GM19328 (cell line): ENCODE data around the gene EHMT2.
"Not testable (repeated sequence)": the region's sequence is repeated elsewhere in the genome, so short reads cannot be mapped to it uniquely, and the experiment has no call there.

Experiments
- ATAC-seq: cut with Tn5 transposase; IDR thresholded peaks from one replicate; pipeline ENCODE4 v1.9.1; 2021; ENCODE audit warnings: mild to moderate bottlenecking, moderate library complexity; ENCODE audit not compliant: unreplicated experiment

Gene EHMT2

GRCh38 chr6:31897612-31898382 lies at the start of gene EHMT2:
Gene EHMT2 (minus strand): TSS chr6:31897698. CDS start chr6:31897677, 21 bp downstream.
- peak; percentile 48 for ATAC-seq

- ATAC-seq: no peak
Measured at GRCh38 chr6:31947070-31947675, 49.7 kb upstream of the EHMT2 start.

- ATAC-seq: no peak
Measured at GRCh38 chr6:31946370-31946885, 48.9 kb upstream of the EHMT2 start.

- no peak for ATAC-seq
Measured at GRCh38 chr6:31945507-31946369, 48.2 kb upstream of the EHMT2 start, which contains the start of gene CFB. Gene CFB (plus strand): TSS chr6:31946095. CDS start chr6:31946222, 127 bp downstream.

GRCh38 chr6:31945154-31945506 lies 47.6 kb upstream of the EHMT2 start:
- no peak for ATAC-seq

GRCh38 chr6:31943742-31944141 lies 46.2 kb upstream of the EHMT2 start:
- no peak for ATAC-seq

GRCh38 chr6:31940256-31940664 lies 42.8 kb upstream of the EHMT2 start:
- no peak for ATAC-seq

GRCh38 chr6:31935823-31936222 lies 38.3 kb upstream of the EHMT2 start:
- no peak for ATAC-seq

- no peak for ATAC-seq
Measured at GRCh38 chr6:31935021-31935420, 37.5 kb upstream of the EHMT2 start.

- no peak for ATAC-seq
Measured at GRCh38 chr6:31933537-31933936, 36.0 kb upstream of the EHMT2 start.

- ATAC-seq: not testable (repeated sequence)
Measured at GRCh38 chr6:31932137-31932536, 34.6 kb upstream of the EHMT2 start.

- ATAC-seq: no peak
Measured at GRCh38 chr6:31930962-31931361, 33.5 kb upstream of the EHMT2 start.

GRCh38 chr6:31928672-31928939 lies 31.1 kb upstream of the EHMT2 start:
- no peak for ATAC-seq

GRCh38 chr6:31927863-31928671 lies 30.6 kb upstream of the EHMT2 start:
- no peak for ATAC-seq

- ATAC-seq: no peak
Measured at GRCh38 chr6:31927242-31927862, 29.9 kb upstream of the EHMT2 start, which contains the start of gene C2. Gene C2 (plus strand): TSS chr6:31927717. CDS start chr6:31927753, 36 bp downstream.

GRCh38 chr6:31922942-31923341 lies 25.4 kb upstream of the EHMT2 start:
- no peak for ATAC-seq

GRCh38 chr6:31920811-31921210 lies 23.3 kb upstream of the EHMT2 start:
- no peak for ATAC-seq

- ATAC-seq: no peak
Measured at GRCh38 chr6:31919624-31920303, 22.3 kb upstream of the EHMT2 start.

GRCh38 chr6:31918069-31918720 lies 20.7 kb upstream of the EHMT2 start:
- ATAC-seq: no peak
